Right hindlimb (tissue), 1 donor: Measurements from ENCODE around the gene GOLGA8S.
"Not testable (repeated sequence)": the region's sequence is repeated elsewhere in the genome, so short reads cannot be mapped to it uniquely, and the experiment has no call there.

Experiments
- DNase-seq: peaks from one replicate; pipeline ENCODE4 v3.0.0-alpha.2; 2018

The GOLGA8S gene

GRCh38 chr15:23401627-23402026 is 47.1 kb downstream of the GOLGA8S start:
- no peak for DNase-seq

- DNase-seq = no peak
Observed at GRCh38 chr15:23402140-23402539, 47.6 kb downstream of the GOLGA8S start.

GRCh38 chr15:23402544-23402943 is 48.0 kb downstream of the GOLGA8S start:
- DNase-seq = no peak

- no peak for DNase-seq
Observed at GRCh38 chr15:23403550-23403949, 49.0 kb downstream of the GOLGA8S start.

GRCh38 chr15:23411841-23412240 is 57.3 kb downstream of the GOLGA8S start:
- DNase-seq = no peak

GRCh38 chr15:23412881-23413600 is 58.5 kb downstream of the GOLGA8S start:
- DNase-seq = not testable (repeated sequence)
